Activated CD8-positive, alpha-beta memory T cell treated with anti-CD3 and anti-CD28 coated beads for 1 hour (primary cell): ENCODE data around the gene CDKL5.
"Not testable (repeated sequence)": the region's sequence is repeated elsewhere in the genome, so short reads cannot be mapped to it uniquely, and the experiment has no call there.

Source experiments
- DNase-seq, 2 donors: peaks; one replicate each; pipeline ENCODE4 v3.0.0-alpha.2; 2020; ENCODE audit warnings: low read depth in 1 of 2; ENCODE audit errors: extremely low read depth in 1 of 2

Gene CDKL5

GRCh38 chrX:18573556-18573955 is 148.1 kb downstream of the CDKL5 start:
- DNase-seq, result no peak

- no peak for DNase-seq
These were observed 149.2 kb downstream of the CDKL5 start for GRCh38 chrX:18574591-18574990.

GRCh38 chrX:18575744-18576143 is 150.3 kb downstream of the CDKL5 start:
- no peak for DNase-seq

GRCh38 chrX:18577400-18577799 is 152.0 kb downstream of the CDKL5 start:
- DNase-seq, result no peak

- DNase-seq, result no peak
These were observed 153.1 kb downstream of the CDKL5 start for GRCh38 chrX:18578546-18578945.

GRCh38 chrX:18579495-18579894 is 154.1 kb downstream of the CDKL5 start:
- no peak for DNase-seq

- DNase-seq, result no peak
These were observed 157.6 kb downstream of the CDKL5 start for GRCh38 chrX:18582910-18583493.

GRCh38 chrX:18589292-18589691 is 163.9 kb downstream of the CDKL5 start:
- not testable (repeated sequence) for DNase-seq

- no peak for DNase-seq
These were observed 166.4 kb downstream of the CDKL5 start for GRCh38 chrX:18591834-18592233.

- no peak for DNase-seq
These were observed 168.7 kb downstream of the CDKL5 start for GRCh38 chrX:18594079-18594478.

- DNase-seq, result no peak
These were observed 170.7 kb downstream of the CDKL5 start for GRCh38 chrX:18596096-18596495.

GRCh38 chrX:18598413-18598812 is 173.0 kb downstream of the CDKL5 start:
- DNase-seq, result no peak

GRCh38 chrX:18607966-18608365 is 182.6 kb downstream of the CDKL5 start:
- DNase-seq, result no peak

GRCh38 chrX:18613930-18614639 is 188.7 kb downstream of the CDKL5 start:
- DNase-seq, result no peak

- no peak for DNase-seq
These were observed 191.4 kb downstream of the CDKL5 start for GRCh38 chrX:18616688-18617406.

- DNase-seq, result no peak
These were observed 192.0 kb downstream of the CDKL5 start for GRCh38 chrX:18617407-18617750.

- no peak for DNase-seq
These were observed 193.9 kb downstream of the CDKL5 start for GRCh38 chrX:18619288-18619687.

GRCh38 chrX:18620349-18620748 is 194.9 kb downstream of the CDKL5 start:
- DNase-seq, result no peak

- DNase-seq, result no peak
These were observed 199.2 kb downstream of the CDKL5 start for GRCh38 chrX:18624599-18624998.

GRCh38 chrX:18630934-18631333 is 205.5 kb downstream of the CDKL5 start:
- no peak for DNase-seq

GRCh38 chrX:18638398-18638797 is 213.0 kb downstream of the CDKL5 start:
- no peak for DNase-seq

GRCh38 chrX:18639280-18639679 is 213.9 kb downstream of the CDKL5 start:
- no peak for DNase-seq
